AG10803 (cell line): ENCODE measurements around the gene ACSF2.

Experiments
- DNase-seq: peaks from one replicate; pipeline ENCODE4 v3.0.0; 2010; ENCODE audit warnings: low read depth
- H3K4me3 ChIP-seq: 2 replicates; pipeline ENCODE4 v1.5.1; 2011; ENCODE audit warnings: mild to moderate bottlenecking, low read length, control low read depth
- CTCF ChIP-seq: conservative IDR thresholded peaks from 2 replicates; pipeline ENCODE4 v1.5.1; 2011; ENCODE audit warnings: mild to moderate bottlenecking, low read length, control low read depth, inconsistent platforms

The ACSF2 gene

GRCh38 chr17:50425682-50426471 is at the start of gene ACSF2:
Gene ACSF2 (plus strand): TSS chr17:50426218. CDS start chr17:50426262, 44 bp downstream.
- DNase-seq = peak; percentile 49
- peak within 1 kb of the TSS; percentile 69 for H3K4me3 ChIP-seq
- no peak for TF ChIP-seq CTCF

GRCh38 chr17:50379351-50380132 is 46.5 kb upstream of the ACSF2 start:
- DNase-seq = no peak
- no peak for TF ChIP-seq CTCF
- no peak overlapping the region for H3K4me3 ChIP-seq

GRCh38 chr17:50380369-50381259 is 45.4 kb upstream of the ACSF2 start:
- peak; percentile 8; the same call in 1 of the 2 replicates for TF ChIP-seq CTCF
- H3K4me3 ChIP-seq = no peak overlapping the region
- no peak for DNase-seq

GRCh38 chr17:50381260-50381815 is 44.7 kb upstream of the ACSF2 start:
- H3K4me3 ChIP-seq = no peak overlapping the region
- no peak for DNase-seq
- no peak for TF ChIP-seq CTCF

- peak; percentile 35 for DNase-seq
- TF ChIP-seq CTCF = no peak
- no peak overlapping the region for H3K4me3 ChIP-seq
Measured at GRCh38 chr17:50381920-50382319, 44.1 kb upstream of the ACSF2 start.

- no peak overlapping the region for H3K4me3 ChIP-seq
- no peak for TF ChIP-seq CTCF
- no peak for DNase-seq
Measured at GRCh38 chr17:50382931-50383330, 43.1 kb upstream of the ACSF2 start.
